NCI-H1048 (cell line): ENCODE results near the gene MEAF6.
"Not testable (repeated sequence)": the region's sequence is repeated elsewhere in the genome, so short reads cannot be mapped to it uniquely, and the experiment has no call there.

Experiments
- DNase-seq: peaks from one replicate; lab custom pipeline; 2025; lab: John Stamatoyannopoulos, UW

MEAF6 gene

DNA sequence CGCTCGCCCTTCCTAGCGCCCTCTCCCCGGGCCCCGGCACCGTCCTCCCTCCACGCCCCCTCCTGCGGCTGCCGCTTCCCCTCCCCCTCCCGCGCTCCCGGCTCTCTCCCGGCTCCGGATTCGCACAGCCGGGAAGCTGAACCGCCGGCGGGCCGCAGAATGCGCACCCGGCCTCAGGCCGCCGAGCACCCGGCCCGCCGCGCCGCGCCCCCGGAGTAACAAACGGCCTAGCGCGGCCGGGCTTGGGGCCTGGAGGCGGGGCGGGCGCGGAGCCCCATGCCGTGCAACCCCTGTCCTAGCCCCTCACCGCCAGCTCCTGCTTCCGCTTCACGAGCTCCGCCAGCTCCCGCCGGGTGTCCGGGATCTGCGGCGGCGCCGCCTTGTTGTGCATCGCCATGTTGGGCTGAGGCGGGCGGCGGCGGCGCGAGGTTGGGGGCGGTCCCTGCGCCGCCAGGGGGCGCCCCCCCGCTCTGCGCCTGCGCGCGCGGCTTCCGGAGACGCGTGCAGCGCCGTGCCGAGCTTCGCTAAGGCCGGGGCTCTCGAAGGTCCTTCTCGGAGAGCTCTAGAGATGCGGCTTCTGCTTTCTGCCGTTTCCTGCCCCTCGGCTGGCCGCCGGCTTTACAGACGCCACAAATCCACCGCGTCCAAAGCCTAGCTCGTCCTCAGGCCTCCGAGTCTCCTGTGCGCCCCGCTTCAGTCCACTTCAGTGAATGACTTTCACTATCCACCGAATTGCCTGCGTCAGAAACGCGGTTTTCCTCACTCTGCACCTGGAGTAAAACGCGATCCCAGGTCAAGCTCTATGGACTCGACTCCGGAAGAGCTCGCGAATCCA, at the start of gene MEAF6:
TSS of gene MEAF6 (minus strand) at position 417 of the 835 bp plus-strand sequence. CDS start at position 397, 20 bp downstream.
- peak; percentile 48 for DNase-seq

GRCh38 chr1:37562984-37563383, 48.4 kb upstream of the MEAF6 start:
- no peak for DNase-seq

DNA sequence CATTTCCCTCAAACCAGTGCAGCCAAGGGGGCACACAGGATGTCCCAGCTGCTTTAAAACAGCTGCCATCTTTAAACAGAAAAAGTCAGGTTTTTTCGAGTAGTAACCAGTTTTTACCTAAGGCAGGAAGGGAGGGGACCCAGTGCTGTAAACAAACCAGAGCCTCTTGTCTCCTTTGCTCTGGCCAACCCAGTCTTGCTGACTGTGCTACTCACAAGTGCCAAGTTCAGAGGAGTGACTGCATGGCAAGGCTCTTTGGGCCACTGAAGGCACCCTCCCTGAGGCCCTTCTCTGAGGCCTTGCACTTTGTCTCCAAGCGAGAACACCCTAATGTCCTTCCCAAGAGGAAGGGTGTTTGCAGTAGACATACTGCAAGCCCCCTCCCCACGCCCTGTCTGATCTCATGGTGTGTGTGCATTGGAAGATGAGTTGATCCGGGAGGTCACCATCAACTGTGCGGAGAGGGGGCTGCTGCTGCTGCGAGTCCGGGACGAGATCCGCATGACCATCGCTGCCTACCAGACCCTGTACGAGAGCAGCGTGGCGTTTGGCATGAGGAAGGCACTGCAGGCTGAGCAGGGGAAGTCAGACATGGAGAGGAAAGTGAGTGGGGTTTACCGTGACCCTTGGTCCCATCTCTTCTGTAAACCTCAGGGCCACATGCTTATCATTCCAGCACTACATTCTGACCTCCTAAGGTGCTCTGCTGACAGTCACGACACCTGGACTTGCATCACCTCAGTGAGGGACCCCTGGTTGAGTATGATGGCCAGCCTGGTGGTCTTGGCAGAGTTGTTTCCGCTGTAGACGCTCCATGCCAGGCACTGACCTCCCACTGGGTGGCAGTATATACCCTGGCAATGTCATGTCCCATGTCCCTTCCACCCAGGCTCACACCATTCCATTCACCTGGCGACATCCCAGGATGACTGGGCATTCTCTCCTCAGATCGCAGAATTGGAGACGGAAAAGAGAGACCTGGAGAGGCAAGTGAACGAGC, 46.9 kb upstream of the MEAF6 start:
- DNase-seq: no peak

- no peak for DNase-seq
These were observed 46.0 kb upstream of the MEAF6 start for GRCh38 chr1:37560401-37561132.

- DNase-seq: not testable (repeated sequence)
These were observed 45.4 kb upstream of the MEAF6 start for GRCh38 chr1:37559957-37560379.

- DNase-seq: no peak
These were observed 44.5 kb upstream of the MEAF6 start for GRCh38 chr1:37559080-37559479.

GRCh38 chr1:37558411-37558810, 43.8 kb upstream of the MEAF6 start:
- DNase-seq: no peak

DNA sequence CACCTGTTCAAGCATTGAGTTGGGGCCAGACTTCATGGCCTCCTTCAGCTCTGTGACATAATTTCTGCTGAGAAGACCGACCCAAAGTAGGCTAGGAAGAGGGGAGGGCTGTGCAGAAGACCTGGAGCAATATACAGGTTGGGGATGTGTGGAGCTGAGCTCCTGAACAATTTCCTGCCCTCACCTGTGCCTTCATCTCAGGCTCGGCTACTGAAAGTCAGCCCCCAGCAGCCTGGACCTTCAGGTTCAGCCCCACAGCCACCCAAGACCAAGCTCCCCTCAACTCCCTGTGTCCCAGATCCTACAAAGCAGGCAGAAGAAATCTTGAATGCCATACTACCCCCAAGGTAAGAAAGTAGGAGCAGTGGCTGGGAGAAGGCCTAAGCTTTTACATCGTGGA, 42.8 kb upstream of the MEAF6 start:
- DNase-seq: no peak

- peak; percentile 77 for DNase-seq
These were observed 42.2 kb upstream of the MEAF6 start, which contains the start of gene DNALI1 for GRCh38 chr1:37556712-37557196. TSS of gene DNALI1 (plus strand) at chr1:37556940. CDS start at chr1:37556995, 55 bp downstream.

DNA sequence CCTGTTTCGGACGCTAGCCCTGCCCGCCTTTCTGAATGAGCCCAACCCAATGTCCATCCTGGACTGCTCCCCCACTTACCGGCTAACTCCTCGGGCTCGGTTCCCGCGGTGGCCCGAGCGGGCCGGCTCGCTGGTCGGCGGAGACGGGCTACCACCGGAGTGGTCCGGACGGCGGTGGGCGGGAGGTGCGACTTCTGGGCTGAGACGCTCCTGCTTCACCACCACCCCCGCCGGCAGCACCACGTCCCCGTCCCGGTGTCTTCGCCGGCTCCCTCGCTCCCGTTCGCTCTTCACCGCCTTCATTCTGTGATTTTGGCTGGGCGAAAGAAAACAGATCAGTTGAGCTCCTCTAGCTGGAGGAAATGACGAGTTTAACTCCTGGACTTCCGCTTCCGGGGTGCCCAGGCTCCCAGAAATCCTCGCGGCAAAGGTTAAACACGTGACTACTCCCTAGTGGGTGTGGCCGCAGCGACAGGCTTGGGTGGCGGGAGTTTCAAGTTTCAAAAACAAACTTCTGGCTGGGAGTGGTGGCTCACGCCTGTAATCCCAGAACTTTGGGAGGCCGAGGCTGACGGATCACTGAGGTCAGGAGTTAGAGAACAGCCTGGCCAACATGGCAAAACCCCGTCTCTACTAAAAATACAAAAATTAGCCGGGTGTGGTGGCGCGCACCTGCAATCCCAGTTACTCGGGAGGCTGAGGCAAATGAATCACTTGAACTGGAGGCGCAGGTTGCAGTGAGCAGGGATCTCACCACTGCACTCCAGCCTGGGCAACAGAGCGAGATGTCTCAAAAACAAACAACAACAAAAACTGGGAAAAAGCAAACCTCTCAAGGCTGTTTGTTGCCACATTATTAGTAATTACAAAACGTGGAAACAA, 39.6 kb upstream of the MEAF6 start, which contains the start of gene SNIP1:
TSS of gene SNIP1 (minus strand) at position 367 of the 882 bp plus-strand sequence. CDS start at position 303, 64 bp downstream.
- peak; percentile 91 for DNase-seq

- DNase-seq: no peak
These were observed 39.0 kb upstream of the MEAF6 start for GRCh38 chr1:37553598-37553926.

GRCh38 chr1:37549341-37549740, 34.8 kb upstream of the MEAF6 start:
- DNase-seq: no peak

- DNase-seq: no peak
These were observed 30.5 kb upstream of the MEAF6 start for GRCh38 chr1:37545019-37545418.

DNA sequence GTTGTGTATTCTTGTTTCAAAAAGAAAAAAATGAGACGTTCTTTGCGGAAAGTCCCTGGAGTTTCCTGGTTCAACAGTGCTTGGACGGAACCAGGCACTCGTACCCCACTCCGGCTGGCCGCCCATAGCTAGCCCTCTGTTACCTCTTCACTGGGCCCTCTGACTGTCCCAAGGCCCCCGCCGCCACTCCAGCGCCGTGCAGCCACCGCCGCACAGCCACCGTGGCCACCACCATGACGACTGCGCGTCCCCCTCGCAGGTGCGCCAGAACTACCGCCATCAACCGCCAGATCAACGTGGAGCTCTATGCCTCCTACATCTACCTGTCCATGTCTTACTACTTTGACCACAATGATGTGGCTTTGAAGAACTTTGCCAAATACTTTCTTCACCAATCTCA, 30.0 kb upstream of the MEAF6 start:
- DNase-seq: no peak

DNA sequence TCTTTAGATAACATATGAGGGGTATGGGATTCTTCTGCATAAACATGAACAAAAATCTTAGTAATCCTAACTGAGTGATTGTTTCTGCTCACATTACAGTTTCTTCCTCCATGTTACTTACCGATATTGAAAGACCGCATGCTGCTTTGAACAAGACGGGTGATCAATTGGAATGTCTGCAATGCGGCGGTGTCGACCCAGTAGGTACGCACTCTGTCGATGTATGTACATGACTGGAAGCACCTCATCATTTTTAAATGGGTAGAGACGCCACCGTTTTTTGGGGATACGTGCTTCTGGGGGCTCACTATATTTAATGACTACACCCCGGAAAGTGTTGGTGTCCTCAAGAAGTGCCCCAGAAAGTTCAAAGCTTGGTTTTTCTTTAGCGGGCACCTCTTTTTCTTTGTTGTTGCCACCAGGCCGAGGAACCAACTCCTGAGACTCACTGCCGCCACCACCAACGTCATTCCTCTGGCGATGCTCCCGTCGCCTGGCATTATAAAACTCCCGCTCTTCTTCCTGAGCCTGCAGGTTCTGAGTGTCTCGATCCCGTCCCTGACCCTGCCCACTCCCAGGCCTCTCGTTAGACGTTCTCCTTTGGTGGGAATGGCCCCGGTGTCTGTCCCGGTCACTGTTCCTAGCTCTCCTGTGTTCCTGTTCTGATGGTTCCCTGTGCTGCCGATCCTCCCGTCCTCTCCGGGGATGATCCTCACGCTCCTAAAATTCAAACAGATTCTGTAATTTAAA, 25.6 kb upstream of the MEAF6 start:
- no peak for DNase-seq

GRCh38 chr1:37539154-37539553, 24.6 kb upstream of the MEAF6 start:
- DNase-seq: not testable (repeated sequence)

DNA sequence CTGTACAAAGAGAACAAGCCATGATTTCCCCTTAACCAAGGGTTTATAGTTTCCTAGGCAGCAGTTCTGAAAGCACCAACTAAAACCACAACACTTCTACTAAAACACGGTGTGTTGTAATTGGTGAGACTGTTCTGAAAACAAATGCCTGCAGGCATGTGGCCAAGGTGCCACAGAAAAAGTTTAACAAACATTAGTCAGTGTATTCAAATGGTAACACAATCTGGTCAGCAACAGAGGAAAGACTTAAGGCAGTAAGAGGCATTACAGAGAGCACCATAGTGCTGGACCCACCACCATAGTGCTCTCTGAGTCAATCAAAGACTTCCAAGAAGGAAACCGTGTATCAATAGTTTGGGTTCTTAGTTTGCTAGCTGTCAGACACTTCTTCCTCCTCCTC, 22.8 kb upstream of the MEAF6 start:
- DNase-seq: no peak

DNA sequence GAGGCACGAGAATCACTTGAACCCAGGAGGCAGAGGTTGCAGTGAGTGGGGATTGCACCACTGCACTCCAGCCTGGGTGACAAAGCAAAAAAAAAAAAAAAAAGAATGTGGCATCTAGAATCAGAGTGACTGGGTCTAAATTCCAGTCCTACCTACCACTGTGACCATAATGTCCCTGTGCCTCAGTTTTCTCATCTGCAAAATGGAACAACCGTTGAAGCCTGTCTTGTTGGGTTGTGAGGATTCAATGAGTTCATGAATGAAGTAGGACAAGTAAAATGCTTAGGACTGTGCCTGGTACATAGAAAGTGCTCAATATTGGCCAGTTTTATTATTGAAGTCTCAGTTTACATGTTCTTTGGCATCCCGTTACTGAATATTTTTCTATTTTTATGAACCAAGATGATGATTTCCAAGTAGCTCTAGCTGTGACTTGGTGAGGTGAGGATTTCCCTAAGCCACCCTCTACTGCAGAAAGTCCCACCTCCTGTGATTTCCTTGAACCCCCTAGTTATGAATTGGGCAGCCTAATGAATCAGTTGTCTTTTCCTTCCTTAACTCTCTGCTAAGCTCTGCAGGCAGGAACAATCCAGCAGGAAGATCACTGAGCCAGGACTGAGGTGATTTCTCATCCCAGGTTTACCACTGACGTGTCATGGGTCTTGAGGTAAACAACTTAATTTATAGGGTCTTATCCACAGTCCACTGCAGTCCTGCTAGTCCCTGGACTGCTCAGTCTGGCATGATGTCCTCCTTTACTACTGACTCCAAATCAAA, 18.9 kb upstream of the MEAF6 start:
- no peak for DNase-seq
